AG04450 (cell line): Measurements from ENCODE around the gene CLIP2. TPM values are rescaled to one million over a fixed set of nuclear protein-coding genes. Genes with fewer than 3 reads are reported as not detected.

Source experiments
- CTCF ChIA-PET: fragments of 300-600, 350-600 bp; formaldehyde crosslinking; extraction: SDS; loops from one replicate; lab custom pipeline; 2022; ENCODE audit warnings: antibody characterized with exemption, inconsistent platforms; lab: Charles Lee
- POLR2A ChIA-PET: fragments of 350-600 bp; formaldehyde crosslinking; extraction: SDS; loops from one replicate; lab custom pipeline; 2021; ENCODE audit warnings: antibody characterized with exemption, inconsistent platforms; lab: Yijun Ruan, JAX
- DNase-seq: peaks from one replicate; pipeline ENCODE4 v3.0.0-alpha.2; 2011; ENCODE audit warnings: low read depth, low spot score
- H3K27ac ChIP-seq: one replicate; pipeline ENCODE4 v1.5.1; 2012; ENCODE audit warnings: low read depth, low read length, control low read depth
- H3K27me3 ChIP-seq: one replicate; pipeline ENCODE4 v1.6.0; 2012; ENCODE audit warnings: low read length; ENCODE audit not compliant: control insufficient read depth, insufficient read depth
- H3K4me3 ChIP-seq: 2 replicates; pipeline ENCODE4 v1.5.1; 2011; ENCODE audit warnings: mild to moderate bottlenecking, low read depth, low read length, control low read depth
- H3K9me3 ChIP-seq: 2 replicates; pipeline ENCODE4 v1.5.1; 2012; ENCODE audit warnings: low read length; ENCODE audit not compliant: control insufficient read depth, insufficient read depth
- CTCF ChIP-seq: IDR thresholded peaks from 2 replicates; pipeline ENCODE4 v1.5.1; 2011; ENCODE audit warnings: low read depth, low read length, control low read depth, inconsistent platforms
- polyA plus RNA-seq: library from polyadenylated mRNA; depleted of rRNA; stranded (reverse); fragments of >200 nt; gene quantifications from 2 replicates; pipeline ENCODE4 v1.2.3, GENCODE V29; 2011; rRNA removed

CLIP2 gene
- polyA plus RNA-seq, 1 experiment, result 7.2 TPM

- peak overlapping the region; percentile 11 for H3K27ac ChIP-seq
- H3K4me3 ChIP-seq, result peak overlapping the region; percentile 70
- no peak for TF ChIP-seq CTCF
- CTCF ChIA-PET, result no interaction called here
- no peak for DNase-seq
- H3K27me3 ChIP-seq, result no peaks in the 10 kb centered on the region
- POLR2A ChIA-PET, result no interaction called here
- no peaks in the 10 kb centered on the region; the same call in 1 of the 2 replicates for H3K9me3 ChIP-seq
Measured at GRCh38 chr7:74455291-74455804, 166.1 kb downstream of the CLIP2 start.

Other genes starting within 250 kb of the CLIP2 start
- 33.0 and 52.8 TPM in 2 replicates for gene LIMK1, start 205.6 kb upstream of the CLIP2 start, polyA plus RNA-seq
- 378 and 404 TPM in 2 replicates for gene EIF4H, start 115.1 kb upstream of the CLIP2 start, polyA plus RNA-seq
- 0.22 and 0.26 TPM in 2 replicates for gene LAT2, start 79.4 kb upstream of the CLIP2 start, polyA plus RNA-seq
- 11.3 and 15.4 TPM in 2 replicates for gene RFC2, start 35.0 kb upstream of the CLIP2 start, polyA plus RNA-seq
- 23.5 and 27.3 TPM in 2 replicates for gene GTF2IRD1, start 164.5 kb downstream of the CLIP2 start, polyA plus RNA-seq